Activated CD8-positive, alpha-beta T cell treated with anti-CD3 and anti-CD28 coated beads, Interleukin-2, amount 10 ng/mL, durations not matched to agents 7 days and 5 days (primary cell): ENCODE data around the gene ASS1. TPM values are rescaled to one million over a fixed set of nuclear protein-coding genes. Genes with fewer than 3 reads are reported as not detected.

Source experiments
- ATAC-seq: fragments of 150-1000 bp; cut with Tn5 transposase; one replicate; pipeline ENCODE4 v1.10.0; 2021; ENCODE audit warnings: moderate library complexity
- CTCF ChIA-PET: fragments of 350-600 bp; sonication (Branson Sonifier 250); formaldehyde crosslinking; loops from one replicate; lab custom pipeline; 2021; ENCODE audit warnings: antibody characterized with exemption; lab: Charles Lee
- POLR2A ChIA-PET: fragments of 350-600 bp; sonication (Branson Sonifier 250); formaldehyde crosslinking; loops from one replicate; lab custom pipeline; 2021; ENCODE audit warnings: antibody characterized with exemption; lab: Charles Lee
- DNase-seq: peaks from one replicate; pipeline ENCODE4 v3.0.0-alpha.2; 2020
- H3K27ac Mint-ChIP-seq: one replicate; pipeline ENCODE4 v1.8.0; 2021; ENCODE audit warnings: mild to moderate bottlenecking, mixed read lengths
- H3K27me3 Mint-ChIP-seq: one replicate; pipeline ENCODE4 v1.8.0; 2021; ENCODE audit warnings: low read depth, mixed read lengths
- H3K36me3 Mint-ChIP-seq: one replicate; pipeline ENCODE4 v1.8.0; 2021; ENCODE audit warnings: low read depth, mixed read lengths
- H3K4me1 Mint-ChIP-seq: one replicate; pipeline ENCODE4 v1.8.0; 2021; ENCODE audit warnings: low read depth, mixed read lengths
- H3K4me3 Mint-ChIP-seq: one replicate; pipeline ENCODE4 v1.8.0; 2021; ENCODE audit warnings: mild to moderate bottlenecking, mixed read lengths
- H3K9me3 Mint-ChIP-seq: one replicate; pipeline ENCODE4 v1.8.0; 2022; ENCODE audit warnings: mixed read lengths; ENCODE audit not compliant: insufficient read depth
- total RNA-seq, 2 experiments: library from RNA; stranded (reverse); gene quantifications; one replicate each; pipeline ENCODE4 v1.2.3, GENCODE V29; 2021

The ASS1 gene
- total RNA-seq, 2 experiments from 2014 or later: 1.8 to 3.1 TPM

DNA sequence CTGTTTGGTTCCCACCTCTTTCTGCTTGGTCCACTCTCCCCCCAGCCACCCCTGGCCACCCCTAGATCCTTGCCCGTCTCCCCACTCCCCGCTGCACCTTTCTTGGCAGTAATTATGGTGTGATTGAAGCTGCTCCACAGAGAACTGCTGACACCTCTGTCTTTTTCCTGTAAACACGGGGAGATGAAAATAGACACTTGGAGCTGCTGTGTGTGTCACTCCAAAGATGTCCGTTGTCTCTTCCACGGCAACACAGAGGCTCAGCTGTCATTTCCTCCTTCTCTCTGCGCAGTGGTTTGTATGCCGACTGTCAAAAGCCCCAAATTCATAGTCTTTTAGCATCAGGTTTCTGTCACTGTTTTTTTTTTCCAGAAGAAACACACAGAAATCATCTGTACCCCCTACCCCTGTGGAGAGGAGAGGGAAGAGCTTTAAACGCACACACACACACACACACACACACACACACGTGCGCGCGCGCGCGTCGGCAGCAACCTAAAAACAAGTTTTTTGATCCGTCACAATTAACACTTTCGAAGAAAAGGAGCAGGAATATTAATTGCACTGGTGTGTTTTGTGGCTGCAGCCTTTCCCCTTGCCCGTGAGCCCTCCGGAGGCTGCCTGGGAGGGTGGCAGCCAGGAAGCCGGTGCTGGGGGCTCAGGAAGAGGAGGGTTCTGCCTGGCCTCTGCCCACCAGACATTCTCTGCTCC lies 39.8 kb downstream of the ASS1 start:
- Mint-ChIP-seq H3K27me3 (peaks cover 25% of the 10 kb centered on the region), H3K4me1 (no peaks in the 10 kb centered on the region), H3K4me3 (no peak overlapping the region), H3K9me3 (no peaks in the 10 kb centered on the region), H3K36me3 (no peaks in the 10 kb centered on the region), H3K27ac (no peak overlapping the region)
- CTCF ChIA-PET: no interaction called here
- DNase-seq (no peak), ATAC-seq (no peak)
- POLR2A ChIA-PET: interaction anchor here (0.6 kb wide), 1 partner anchor 16 kb away, joined by 4 read pairs; no protein-coding TSS in a partner anchor

DNA sequence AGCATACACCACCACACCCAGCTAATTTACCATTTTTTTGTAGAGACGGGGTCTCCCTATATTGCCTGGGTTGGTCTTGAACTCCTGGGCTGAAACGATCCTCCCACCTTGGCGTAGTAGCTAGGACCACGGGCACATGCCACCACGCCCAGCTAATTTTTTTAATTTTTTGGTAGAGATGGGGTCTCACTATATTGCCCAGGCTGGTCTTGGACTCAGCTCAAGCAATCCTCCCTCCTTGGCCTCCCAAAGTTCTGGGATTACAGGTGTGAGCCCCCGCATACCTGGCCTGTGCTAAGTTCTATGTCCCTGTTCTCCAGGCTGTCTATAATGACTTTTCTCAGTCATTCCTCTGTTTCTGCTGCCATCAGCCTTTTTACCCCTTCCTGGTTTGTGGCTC lies 41.3 kb downstream of the ASS1 start:
- CTCF ChIA-PET: no interaction called here
- no peak overlapping the region for H3K4me3 Mint-ChIP-seq
- H3K9me3 Mint-ChIP-seq: no peaks in the 10 kb centered on the region
- DNase-seq (no peak), ATAC-seq (no peak)
- no peak overlapping the region for H3K27ac Mint-ChIP-seq
- no peaks in the 10 kb centered on the region for H3K4me1 Mint-ChIP-seq
- peaks cover 25% of the 10 kb centered on the region for H3K27me3 Mint-ChIP-seq
- POLR2A ChIA-PET: interaction anchor here (1.2 kb wide), 1 partner anchor 9 kb away, joined by 3 read pairs; no protein-coding TSS in a partner anchor
- no peaks in the 10 kb centered on the region for H3K36me3 Mint-ChIP-seq

DNA sequence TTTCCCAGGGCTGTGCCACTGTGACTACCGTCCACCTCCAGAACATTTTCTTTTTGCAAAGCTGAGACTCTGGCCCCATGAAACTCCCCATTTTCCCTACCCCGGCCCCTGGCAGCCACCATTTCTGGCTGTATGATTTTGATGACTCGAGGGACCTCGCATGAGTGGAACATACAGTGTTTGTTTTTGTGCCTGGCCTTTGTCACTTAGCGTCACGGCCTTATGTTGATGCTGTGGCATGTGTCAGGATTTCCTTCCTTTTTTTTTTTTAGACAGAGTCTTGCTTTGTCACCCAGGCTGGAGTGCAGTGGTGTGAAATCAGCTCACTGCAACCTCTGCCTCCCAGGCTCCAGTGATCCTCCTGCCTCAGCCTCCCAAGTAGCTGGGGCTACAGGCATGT lies 42.7 kb downstream of the ASS1 start:
- no peak overlapping the region for H3K4me3 Mint-ChIP-seq
- no peaks in the 10 kb centered on the region for H3K4me1 Mint-ChIP-seq
- DNase-seq (no peak), ATAC-seq (no peak)
- CTCF ChIA-PET: no interaction called here
- no peaks in the 10 kb centered on the region for H3K36me3 Mint-ChIP-seq
- POLR2A ChIA-PET: interaction anchor here (1.2 kb wide), 1 partner anchor 10 kb away, joined by 3 read pairs; no protein-coding TSS in a partner anchor
- H3K27ac Mint-ChIP-seq: no peak overlapping the region
- peaks cover 22% of the 10 kb centered on the region for H3K27me3 Mint-ChIP-seq
- H3K9me3 Mint-ChIP-seq: no peaks in the 10 kb centered on the region

DNA sequence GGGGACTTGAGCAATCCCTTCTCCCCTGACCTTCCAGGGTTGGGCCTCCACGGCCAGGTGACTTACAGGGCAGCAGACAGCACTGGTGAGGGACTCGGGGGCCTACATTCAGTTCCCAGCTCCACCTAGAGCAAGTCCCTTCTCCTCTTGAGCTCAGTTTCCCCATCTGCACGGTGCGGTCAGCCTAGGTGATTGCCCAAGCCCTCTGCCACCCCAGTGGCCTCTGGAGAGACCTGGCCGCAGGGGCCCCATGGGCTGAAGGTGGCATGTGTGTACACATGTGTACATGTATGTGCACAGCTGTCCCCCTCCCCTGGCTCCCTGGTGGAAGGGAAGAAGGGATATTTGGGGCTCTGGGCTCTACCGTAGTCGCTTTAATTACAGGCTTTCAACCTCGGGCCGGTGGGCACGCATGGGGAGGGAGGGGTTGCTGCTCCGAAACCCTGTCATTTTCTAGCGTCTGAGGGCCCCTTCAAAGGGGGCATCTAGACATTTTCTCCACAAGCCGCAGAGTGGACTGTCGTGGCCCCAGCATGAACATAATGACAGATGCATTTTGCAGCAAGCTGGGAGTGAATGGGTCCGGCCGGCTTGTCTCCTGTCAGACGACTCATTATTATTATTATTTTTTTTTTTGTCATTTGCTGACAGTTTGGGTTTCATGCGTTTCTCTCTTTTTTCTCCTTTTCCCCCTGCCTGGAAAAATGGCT lies 44.0 kb downstream of the ASS1 start:
- Mint-ChIP-seq H3K27ac (no peak overlapping the region), H3K4me1 (no peaks in the 10 kb centered on the region), H3K27me3 (peaks cover 11% of the 10 kb centered on the region), H3K4me3 (no peak overlapping the region), H3K9me3 (no peaks in the 10 kb centered on the region), H3K36me3 (no peaks in the 10 kb centered on the region)
- no peak for DNase-seq
- POLR2A ChIA-PET: interaction anchor here (0.7 kb wide), 1 partner anchor 291 kb away, joined by 6 read pairs; no protein-coding TSS in a partner anchor
- CTCF ChIA-PET: no interaction called here
- ATAC-seq: no peak

DNA sequence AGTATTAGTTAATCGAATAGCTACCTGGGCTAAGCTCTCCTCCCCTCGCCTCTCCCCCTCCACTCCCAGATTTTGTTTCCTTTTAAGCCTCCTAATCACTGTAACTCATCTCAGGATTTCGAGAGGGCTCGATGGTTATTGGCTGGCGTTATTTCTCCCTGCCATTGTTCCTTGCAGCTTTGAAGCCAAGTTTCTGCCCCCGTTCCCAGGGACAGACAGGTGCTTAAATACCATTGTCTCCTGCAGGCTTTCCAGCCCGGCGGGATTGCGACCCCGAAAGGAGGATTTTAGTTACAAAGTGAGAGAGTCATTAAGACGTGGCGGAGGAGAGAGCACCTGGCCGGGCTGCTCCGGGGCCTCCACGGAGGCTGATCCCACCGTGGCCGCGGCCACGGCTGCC lies 46.2 kb downstream of the ASS1 start:
- ATAC-seq (no peak), DNase-seq (no peak)
- ChIA-PET CTCF (no interaction called here), POLR2A (no interaction called here)
- Mint-ChIP-seq H3K9me3 (peaks cover 12% of the 10 kb centered on the region), H3K27me3 (peaks cover 4% of the 10 kb centered on the region), H3K4me3 (no peak overlapping the region), H3K36me3 (peaks cover 4% of the 10 kb centered on the region), H3K4me1 (no peaks in the 10 kb centered on the region), H3K27ac (no peak overlapping the region)

DNA sequence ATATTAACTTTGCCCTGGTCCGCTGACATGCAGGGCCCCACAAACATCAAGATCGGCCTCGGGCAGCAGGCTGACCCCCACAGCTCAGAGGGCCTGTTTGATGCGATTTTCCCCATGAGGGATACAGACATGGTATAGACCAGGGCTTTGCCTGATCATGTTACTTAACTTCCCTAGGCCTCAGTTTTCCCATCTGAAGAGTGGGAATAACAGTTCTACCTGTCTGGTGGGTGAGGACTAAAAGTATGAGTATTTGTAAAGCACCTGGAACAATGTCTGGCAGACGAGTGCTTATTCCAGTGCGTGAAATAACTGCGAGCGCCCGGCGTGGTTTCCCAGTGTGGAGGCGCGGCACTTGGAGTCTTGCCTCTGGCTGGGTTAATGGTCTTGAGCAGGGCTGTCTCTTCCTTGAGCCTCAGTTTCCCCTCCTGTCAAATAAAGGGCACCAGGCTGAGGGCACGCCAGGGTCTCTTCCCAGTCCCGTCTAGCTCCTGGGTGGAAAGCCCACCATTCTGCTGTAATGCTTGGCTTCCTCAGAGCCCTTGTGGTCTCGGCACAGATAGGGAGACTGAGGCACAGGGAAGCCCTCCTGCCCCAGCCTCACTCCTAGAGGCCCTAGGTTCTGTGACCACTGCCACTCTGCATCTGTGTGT lies 47.2 kb downstream of the ASS1 start:
- H3K27ac Mint-ChIP-seq: no peak overlapping the region
- H3K4me3 Mint-ChIP-seq: no peak overlapping the region
- peaks cover 12% of the 10 kb centered on the region for H3K9me3 Mint-ChIP-seq
- peaks cover 4% of the 10 kb centered on the region for H3K36me3 Mint-ChIP-seq
- POLR2A ChIA-PET: no interaction called here
- peaks cover 4% of the 10 kb centered on the region for H3K27me3 Mint-ChIP-seq
- ATAC-seq (no peak), DNase-seq (no peak)
- CTCF ChIA-PET: no interaction called here
- no peaks in the 10 kb centered on the region for H3K4me1 Mint-ChIP-seq

DNA sequence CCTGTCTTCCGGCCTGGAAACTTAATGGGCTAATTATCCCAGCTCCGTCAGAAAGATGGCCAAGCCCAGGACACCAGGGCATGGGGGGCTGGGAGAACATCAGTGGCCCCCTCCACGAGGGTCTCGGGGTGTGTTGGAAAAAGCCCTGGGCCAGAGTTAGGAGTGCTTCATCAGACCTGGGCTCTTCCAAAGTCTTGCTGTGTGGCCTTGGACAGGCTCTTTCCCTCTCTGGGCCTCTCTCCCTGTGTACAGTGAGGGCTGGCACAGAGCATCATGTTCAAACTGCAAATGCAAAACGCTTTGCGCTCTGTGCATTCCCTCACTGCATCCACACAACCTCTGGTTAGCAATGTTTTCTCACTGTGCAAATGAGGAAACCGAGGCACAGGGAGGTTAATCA lies 48.3 kb downstream of the ASS1 start:
- Mint-ChIP-seq H3K36me3 (peaks cover 4% of the 10 kb centered on the region), H3K27me3 (peaks cover 4% of the 10 kb centered on the region), H3K4me1 (no peaks in the 10 kb centered on the region), H3K27ac (no peak overlapping the region), H3K4me3 (no peak overlapping the region), H3K9me3 (peaks cover 12% of the 10 kb centered on the region)
- DNase-seq (no peak), ATAC-seq (no peak)
- CTCF ChIA-PET: no interaction called here
- POLR2A ChIA-PET: no interaction called here

DNA sequence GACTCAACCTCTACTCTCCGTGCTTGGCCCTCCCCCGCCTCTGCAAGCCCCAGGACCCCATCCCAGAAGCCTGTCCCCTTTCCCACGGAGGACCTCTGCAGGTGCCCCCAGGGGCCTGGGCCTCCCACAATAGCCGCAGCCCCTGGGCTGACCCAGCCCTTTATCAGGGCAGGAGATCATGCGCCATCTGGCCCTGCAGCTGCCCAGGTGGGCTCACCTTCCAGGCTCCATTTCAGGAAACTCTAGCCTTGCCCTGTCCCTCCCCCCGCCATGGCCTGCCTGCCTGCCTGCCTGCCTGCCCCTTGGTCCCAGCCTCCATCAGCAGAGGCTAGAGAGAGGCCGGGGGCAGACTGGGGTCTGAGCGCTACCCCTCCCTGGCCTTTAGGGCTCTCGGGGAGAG lies 48.7 kb downstream of the ASS1 start:
- Mint-ChIP-seq H3K27ac (no peak overlapping the region), H3K4me3 (no peak overlapping the region), H3K27me3 (peaks cover 4% of the 10 kb centered on the region), H3K9me3 (peaks cover 12% of the 10 kb centered on the region), H3K36me3 (peaks cover 4% of the 10 kb centered on the region), H3K4me1 (no peaks in the 10 kb centered on the region)
- POLR2A ChIA-PET: no interaction called here
- no peak for ATAC-seq
- CTCF ChIA-PET: no interaction called here
- no peak for DNase-seq

DNA sequence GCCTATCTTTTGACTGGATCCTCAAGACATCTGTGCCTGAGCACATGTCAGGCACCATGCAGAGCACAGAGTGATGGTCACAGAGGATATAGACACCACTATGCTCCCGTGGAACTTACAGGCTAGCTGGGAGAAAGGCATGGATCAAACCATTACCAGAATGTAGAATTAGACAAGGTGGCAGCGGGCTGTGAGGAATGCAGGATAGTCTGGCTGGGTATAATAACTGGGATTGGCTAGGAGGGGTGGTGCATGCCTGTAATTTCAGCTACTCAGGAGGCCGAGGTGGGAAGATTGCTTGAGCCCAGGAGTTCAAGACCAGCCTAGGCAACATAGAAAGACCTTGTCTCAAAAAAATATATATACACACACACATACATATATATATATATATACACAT lies 50.3 kb downstream of the ASS1 start:
- H3K4me3 Mint-ChIP-seq: no peak overlapping the region
- no peaks in the 10 kb centered on the region for H3K4me1 Mint-ChIP-seq
- no peak for ATAC-seq
- peaks cover 12% of the 10 kb centered on the region for H3K9me3 Mint-ChIP-seq
- ChIA-PET POLR2A (no interaction called here), CTCF (no interaction called here)
- H3K27me3 Mint-ChIP-seq: peaks cover 4% of the 10 kb centered on the region
- no peak for DNase-seq
- H3K27ac Mint-ChIP-seq: no peak overlapping the region
- H3K36me3 Mint-ChIP-seq: peaks cover 4% of the 10 kb centered on the region

DNA sequence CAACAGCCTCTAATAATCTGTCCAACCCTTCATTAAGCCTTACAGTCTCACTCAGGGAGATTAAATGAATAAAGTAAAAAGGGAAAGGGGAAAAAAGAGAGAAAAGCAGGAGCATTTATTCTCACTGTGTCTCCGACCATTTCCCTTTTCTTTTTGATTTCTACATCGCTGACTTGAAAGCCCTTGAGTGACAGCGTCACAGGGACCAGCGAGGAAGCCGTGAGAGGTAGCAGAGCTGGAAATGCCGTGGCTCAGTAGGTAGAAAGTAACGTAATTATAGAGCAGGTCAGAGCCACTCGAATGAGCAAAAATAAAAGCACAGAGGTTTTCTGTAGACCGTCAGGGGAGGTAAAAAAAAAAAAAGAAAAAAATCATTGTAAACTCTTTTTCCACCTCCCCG lies 52.4 kb downstream of the ASS1 start:
- H3K27ac Mint-ChIP-seq: no peak overlapping the region
- peaks cover 4% of the 10 kb centered on the region for H3K36me3 Mint-ChIP-seq
- POLR2A ChIA-PET: no interaction called here

DNA sequence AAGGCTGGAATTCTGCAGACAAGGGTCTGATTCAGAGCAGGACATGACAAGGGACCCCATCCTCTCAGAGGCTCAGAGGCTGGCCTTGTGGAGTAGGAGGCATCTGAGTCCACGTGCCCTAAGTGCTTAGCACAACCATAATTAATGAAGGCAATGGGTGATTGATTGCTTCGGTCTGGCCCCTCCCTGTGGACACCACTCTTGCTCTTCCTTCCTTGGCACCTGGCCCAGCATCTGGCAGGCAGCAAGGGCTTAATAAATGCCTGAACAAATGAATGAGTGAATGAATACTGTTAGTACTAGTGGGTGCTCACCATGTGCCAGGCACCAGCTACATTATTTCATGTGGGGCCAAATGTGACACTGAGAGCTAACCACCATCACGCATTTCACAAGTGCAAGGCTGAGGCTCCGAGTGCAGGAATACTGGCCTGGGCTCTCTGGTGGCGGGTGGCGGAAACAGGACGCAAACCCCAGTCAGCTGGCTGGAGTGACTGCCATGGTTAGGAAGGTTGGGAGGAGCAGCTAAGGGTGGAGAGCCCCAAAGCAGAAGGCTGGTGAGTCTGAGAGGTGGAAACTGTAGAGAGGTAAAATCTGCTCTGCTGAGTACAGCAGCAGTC lies 53.6 kb downstream of the ASS1 start:
- POLR2A ChIA-PET: no interaction called here
- no peaks in the 10 kb centered on the region for H3K4me1 Mint-ChIP-seq
- H3K4me3 Mint-ChIP-seq: no peak overlapping the region
- no peak for DNase-seq
- H3K9me3 Mint-ChIP-seq: peaks cover 12% of the 10 kb centered on the region
- CTCF ChIA-PET: no interaction called here
- H3K27ac Mint-ChIP-seq: no peak overlapping the region
- no peak for ATAC-seq
- peaks cover 4% of the 10 kb centered on the region for H3K27me3 Mint-ChIP-seq
- peaks cover 4% of the 10 kb centered on the region for H3K36me3 Mint-ChIP-seq

More for the DNA sequence above, 52.4 kb downstream of the ASS1 start:
- no peak overlapping the region for H3K4me3 Mint-ChIP-seq
- peaks cover 12% of the 10 kb centered on the region for H3K9me3 Mint-ChIP-seq
- peaks cover 4% of the 10 kb centered on the region for H3K27me3 Mint-ChIP-seq
- DNase-seq: no peak
- CTCF ChIA-PET: interaction anchor here (0.6 kb wide), 1 partner anchor 62 kb away, joined by 3 read pairs; no protein-coding TSS in a partner anchor
- ATAC-seq: no peak
- no peaks in the 10 kb centered on the region for H3K4me1 Mint-ChIP-seq
